ENCODE data around the gene POU5F2. TPM values are rescaled to one million over a fixed set of nuclear protein-coding genes. Genes with fewer than 3 reads are reported as not detected.

POU5F2 gene, protein sequence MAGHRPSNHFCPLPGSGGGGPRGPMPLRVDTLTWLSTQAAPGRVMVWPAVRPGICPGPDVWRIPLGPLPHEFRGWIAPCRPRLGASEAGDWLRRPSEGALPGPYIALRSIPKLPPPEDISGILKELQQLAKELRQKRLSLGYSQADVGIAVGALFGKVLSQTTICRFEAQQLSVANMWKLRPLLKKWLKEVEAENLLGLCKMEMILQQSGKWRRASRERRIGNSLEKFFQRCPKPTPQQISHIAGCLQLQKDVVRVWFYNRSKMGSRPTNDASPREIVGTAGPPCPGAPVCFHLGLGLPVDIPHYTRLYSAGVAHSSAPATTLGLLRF
- total RNA-seq, result 0.33 and 0.43 TPM in 2 replicates

DNA sequence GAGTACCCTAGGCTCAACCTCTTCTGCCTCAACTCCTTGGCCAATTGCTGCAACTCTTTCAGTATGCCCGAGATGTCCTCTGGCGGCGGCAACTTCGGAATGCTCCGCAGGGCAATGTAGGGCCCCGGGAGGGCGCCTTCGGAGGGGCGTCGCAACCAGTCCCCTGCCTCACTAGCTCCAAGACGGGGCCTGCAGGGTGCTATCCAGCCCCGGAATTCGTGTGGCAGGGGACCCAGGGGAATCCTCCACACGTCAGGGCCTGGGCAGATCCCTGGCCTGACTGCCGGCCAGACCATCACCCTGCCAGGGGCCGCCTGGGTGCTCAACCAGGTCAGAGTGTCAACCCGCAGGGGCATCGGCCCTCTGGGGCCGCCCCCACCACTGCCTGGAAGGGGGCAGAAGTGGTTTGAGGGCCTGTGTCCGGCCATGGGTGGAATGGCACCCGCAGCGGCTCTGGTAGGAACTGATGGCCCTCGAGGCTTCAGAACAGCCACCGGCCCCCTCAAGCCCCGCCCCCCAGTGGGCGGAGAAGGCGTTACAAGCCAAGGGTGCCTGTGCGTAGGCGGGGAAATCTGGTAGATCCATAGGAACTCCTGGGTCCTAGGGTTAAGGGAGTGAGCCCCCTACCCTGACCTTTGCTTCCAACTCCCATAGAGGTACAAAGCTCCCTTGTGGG, at the start of gene POU5F2:
POU5F2 (minus strand) TSS at position 465 of the 676 bp plus-strand sequence; CDS start at position 428, 37 bp downstream.

Other genes with a start within 250 kb of the POU5F2 start
- 31.0 and 31.4 TPM in 2 replicates for gene NR2F1-AS1, start 160.4 kb downstream of the POU5F2 start, total RNA-seq
- 63.1 and 74.9 TPM in 2 replicates for gene NR2F1, start 158.4 kb downstream of the POU5F2 start, total RNA-seq